ENCODE data around the gene EVC2. TPM values are rescaled to one million over a fixed set of nuclear protein-coding genes. Genes with fewer than 3 reads are reported as not detected.

The EVC2 gene
- total RNA-seq, 1 experiment from 2014 or later: not detected

- in situ Hi-C loops (cut with HindIII; ENCODE audit: low pct_unique_long_range_greater_than_20kb, low sequenced_read_pairs) (no loop called here), intact Hi-C loops (cut with micrococcal nuclease; ENCODE audit: unreplicated experiment) (no loop called here)
- Histone ChIP-seq H3K27me3 (ENCODE audit: control insufficient read depth, insufficient read depth, low read length) (no peaks in the 10 kb centered on the region; the same call in 1 of the 2 replicates), H3K27ac (ENCODE audit: low read length) (no peak overlapping the region), H3K4me3 (ENCODE audit: low read depth in 2 of 2, low read length in 2 of 2) (no peak overlapping the region), H3K36me3 (ENCODE audit: control insufficient read depth, insufficient read depth, low read length) (no peaks in the 10 kb centered on the region), H3K9me3 (ENCODE audit: control insufficient read depth, insufficient read depth, low read depth, low read length) (no peaks in the 10 kb centered on the region), H3K4me1 (ENCODE audit: control insufficient read depth, insufficient read depth, low read length) (no peaks in the 10 kb centered on the region)
- no peak for DNase-seq (ENCODE audit: low read depth, low spot score)
- CTCF ChIA-PET: no interaction called here
- TF ChIP-seq REST (IDR thresholded peaks at IDR 0.05; ENCODE audit: insufficient read depth in 1 of 2, low read depth in 2 of 2, low read length in 1 of 2): no peak
- no peak for TF ChIP-seq SIN3A (IDR thresholded peaks at IDR 0.05; ENCODE audit: borderline replicate concordance, insufficient read depth, low read depth, low read length)
- BruUV-seq (replicated peaks): no TSS peak
- POLR2A ChIA-PET: no interaction called here
- no peak for ATAC-seq
These were observed 57.3 kb downstream of the EVC2 start for GRCh38 chr4:5651089-5651488.

GRCh38 chr4:5650040-5650439 is 58.3 kb downstream of the EVC2 start:
- H3K27ac ChIP-seq (ENCODE audit: low read length): no peak overlapping the region
- no peaks in the 10 kb centered on the region; the same call in 1 of the 2 replicates for H3K27me3 ChIP-seq (ENCODE audit: control insufficient read depth, insufficient read depth, low read length)
- H3K4me3 ChIP-seq (ENCODE audit: low read depth in 2 of 2, low read length in 2 of 2): no peak overlapping the region
- no peak for ATAC-seq
- BruUV-seq (replicated peaks): no TSS peak
- H3K4me1 ChIP-seq (ENCODE audit: control insufficient read depth, insufficient read depth, low read length): no peaks in the 10 kb centered on the region
- DNase-seq (ENCODE audit: low read depth, low spot score): no peak
- TF ChIP-seq SIN3A (IDR thresholded peaks at IDR 0.05; ENCODE audit: borderline replicate concordance, insufficient read depth, low read depth, low read length): no peak
- TF ChIP-seq POLR2AphosphoS5 (IDR thresholded peaks at IDR 0.05; ENCODE audit: low read depth, low read length): no peak
- no peak for TF ChIP-seq TCF7L2 (IDR thresholded peaks at IDR 0.05; ENCODE audit: low read depth, low read length)
- TF ChIP-seq CTCF (IDR thresholded peaks at IDR 0.05): no peak
- no peak for TF ChIP-seq REST (IDR thresholded peaks at IDR 0.05; ENCODE audit: insufficient read depth in 1 of 2, low read depth in 2 of 2, low read length in 1 of 2)
- H3K9me3 ChIP-seq (ENCODE audit: control insufficient read depth, insufficient read depth, low read depth, low read length): no peaks in the 10 kb centered on the region
- in situ Hi-C loops (cut with HindIII; ENCODE audit: low pct_unique_long_range_greater_than_20kb, low sequenced_read_pairs): no loop called here
- intact Hi-C loops (cut with micrococcal nuclease; ENCODE audit: unreplicated experiment): no loop called here
- no peaks in the 10 kb centered on the region for H3K36me3 ChIP-seq (ENCODE audit: control insufficient read depth, insufficient read depth, low read length)
- POLR2A ChIA-PET: no interaction called here
- CTCF ChIA-PET: no interaction called here
